Ecto neural progenitor cell (in vitro differentiated cells): ENCODE results near the gene ANKRD40CL.
A peak's percentile ranks its signal among the peaks of the same experiment; 100 is the strongest.
"Not testable (repeated sequence)": the region's sequence is repeated elsewhere in the genome, so short reads cannot be mapped to it uniquely, and the experiment has no call there.

Source experiments
- DNase-seq: peaks from one replicate; pipeline ENCODE4 v3.0.0-alpha.2; 2018; ENCODE audit warnings: low spot score

Gene ANKRD40CL

DNA sequence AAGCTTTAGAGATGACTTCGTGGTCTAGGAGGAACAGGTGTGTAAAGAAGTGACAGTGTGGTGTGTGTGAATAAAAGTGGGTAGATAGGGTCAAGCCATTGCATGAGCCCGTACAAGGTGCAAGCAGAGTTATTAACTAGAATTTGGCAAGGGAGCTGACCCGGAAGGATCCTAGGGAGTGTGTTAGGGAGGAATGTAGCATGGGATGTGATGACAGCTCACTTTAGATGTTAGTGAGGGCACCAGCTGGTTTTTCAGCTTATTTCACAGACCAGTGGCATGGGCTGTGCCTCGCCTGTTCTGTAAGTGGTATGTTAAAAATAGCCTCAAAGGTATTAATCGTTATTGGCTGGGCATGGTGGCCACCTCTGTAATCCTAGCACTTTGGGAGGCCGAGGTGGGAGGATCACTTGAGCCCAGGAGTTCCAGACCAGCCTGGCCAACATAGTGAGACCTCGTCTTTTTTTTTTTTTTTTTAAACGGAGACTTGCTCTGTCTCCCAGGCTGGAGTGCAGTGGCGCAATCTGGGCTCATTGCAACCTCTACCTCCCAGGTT, 8.3 kb downstream of the ANKRD40CL start:
- DNase-seq = no peak

DNA sequence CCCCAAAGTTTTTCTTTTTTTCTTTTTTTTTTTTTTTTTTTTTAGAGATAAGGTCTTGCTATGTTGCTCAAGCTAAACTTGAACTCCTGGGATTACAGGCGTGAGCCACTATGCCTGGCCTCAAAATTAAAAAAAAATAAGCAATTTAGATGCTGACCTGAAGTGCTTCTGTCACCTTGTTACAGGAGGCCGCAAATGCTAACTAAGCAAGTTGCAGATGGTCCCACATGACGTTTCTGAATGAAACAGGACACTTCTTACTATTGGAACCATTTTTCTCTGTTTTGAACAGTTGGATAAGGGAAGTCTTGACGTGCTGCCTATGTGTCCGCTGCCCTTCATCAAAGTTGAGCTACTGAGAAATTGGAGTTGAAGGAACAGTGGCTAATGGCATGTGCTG, 8.8 kb downstream of the ANKRD40CL start:
- no peak for DNase-seq

DNA sequence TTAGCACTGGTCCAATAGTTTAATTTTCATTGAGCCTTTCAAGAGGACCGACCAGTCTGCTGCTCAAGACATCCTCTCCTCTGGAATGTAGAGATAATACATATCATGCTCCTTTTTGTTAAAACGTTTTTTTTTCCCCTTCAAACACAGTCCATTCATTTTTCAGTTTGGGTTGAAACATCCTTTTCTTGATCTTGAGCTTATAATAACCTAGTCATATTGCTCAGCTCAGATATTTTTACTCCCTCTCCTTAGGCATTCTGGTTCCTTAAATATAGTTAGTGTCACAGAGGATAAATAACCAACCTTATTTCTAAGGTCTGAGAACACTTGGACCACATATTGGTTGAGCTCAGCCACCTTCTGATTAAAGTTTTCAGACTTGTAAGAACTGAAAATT, 12.8 kb downstream of the ANKRD40CL start:
- no peak for DNase-seq

DNA sequence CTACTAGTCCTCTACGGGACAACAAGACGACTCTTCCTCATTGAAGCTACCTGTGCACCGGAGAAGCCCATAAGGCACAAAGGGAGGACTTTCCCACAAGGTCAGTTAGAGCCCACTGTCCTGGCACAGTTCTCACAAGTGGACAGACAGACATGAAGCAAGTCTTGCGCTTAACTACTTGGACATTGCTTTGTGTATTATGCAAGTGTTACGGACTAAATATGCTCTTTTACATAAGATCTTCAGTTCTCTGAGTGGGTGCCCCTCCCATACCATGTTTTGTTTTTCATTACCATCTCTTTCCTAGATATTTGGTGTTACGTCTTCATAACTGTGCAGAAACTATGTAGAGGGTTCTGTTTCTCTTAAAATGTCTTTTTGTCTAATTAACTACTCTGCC, 18.1 kb downstream of the ANKRD40CL start:
- no peak for DNase-seq

DNA sequence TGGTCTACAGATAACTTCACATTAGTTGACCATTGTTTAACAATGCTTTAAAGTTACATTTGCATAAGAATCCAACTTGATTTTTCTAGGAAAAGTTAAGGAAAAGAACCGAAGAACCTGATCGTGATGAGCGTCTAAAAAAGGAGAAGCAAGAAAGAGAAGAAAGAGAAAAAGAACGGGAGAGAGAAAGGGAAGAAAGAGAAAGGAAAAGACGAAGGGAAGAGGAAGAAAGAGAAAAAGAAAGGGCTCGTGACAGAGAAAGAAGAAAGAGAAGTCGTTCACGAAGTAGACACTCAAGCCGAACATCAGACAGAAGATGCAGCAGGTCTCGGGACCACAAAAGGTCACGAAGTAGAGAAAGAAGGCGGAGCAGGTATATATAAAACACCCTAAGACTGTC, 21.7 kb downstream of the ANKRD40CL start:
- no peak for DNase-seq

DNA sequence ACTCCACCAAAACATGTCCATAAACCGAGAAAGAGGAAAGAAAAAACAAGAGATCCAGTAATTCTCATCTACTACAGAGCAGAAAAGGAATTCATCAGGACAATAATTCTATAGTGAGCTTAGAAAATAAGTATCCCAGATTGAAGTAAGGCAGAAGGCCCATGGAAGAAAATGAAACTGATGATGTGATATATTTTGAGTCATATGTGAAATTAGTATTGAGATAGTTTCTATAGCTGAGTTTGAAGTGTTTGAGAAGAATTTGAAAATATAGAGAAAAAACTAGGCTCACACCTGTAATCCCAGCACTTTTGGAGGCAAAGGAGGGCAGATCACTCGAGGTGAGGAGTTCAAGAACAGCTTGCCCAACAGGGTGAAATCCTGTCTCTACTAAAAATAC, 28.2 kb downstream of the ANKRD40CL start:
- DNase-seq = no peak

DNA sequence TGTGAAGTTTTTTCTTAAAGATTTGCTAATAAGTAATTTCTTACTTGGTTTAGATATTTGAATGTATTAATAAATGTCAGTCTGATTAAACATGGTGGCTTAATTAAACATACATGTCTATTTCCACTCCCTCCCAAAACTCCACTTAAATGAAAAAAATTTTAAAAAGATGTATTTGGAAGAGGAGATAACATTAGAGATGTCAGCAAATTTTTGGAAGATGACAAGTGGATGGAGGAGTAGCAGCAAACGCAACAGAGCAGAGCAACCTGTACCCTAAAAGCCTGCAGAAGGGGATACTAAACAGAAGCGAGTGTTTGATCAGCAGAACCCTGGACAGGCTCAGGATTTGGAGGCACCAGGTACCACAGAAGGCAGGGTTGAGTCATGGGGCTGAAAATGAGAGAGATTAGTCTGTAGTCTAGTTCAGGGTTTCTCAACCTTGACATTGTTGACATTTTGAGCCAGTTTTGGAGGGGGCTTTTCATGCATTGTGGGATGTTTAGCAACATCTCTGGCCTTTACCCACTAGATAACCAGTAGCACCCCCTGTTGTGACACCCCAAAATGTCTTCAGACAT, 30.1 kb downstream of the ANKRD40CL start:
- no peak for DNase-seq

DNA sequence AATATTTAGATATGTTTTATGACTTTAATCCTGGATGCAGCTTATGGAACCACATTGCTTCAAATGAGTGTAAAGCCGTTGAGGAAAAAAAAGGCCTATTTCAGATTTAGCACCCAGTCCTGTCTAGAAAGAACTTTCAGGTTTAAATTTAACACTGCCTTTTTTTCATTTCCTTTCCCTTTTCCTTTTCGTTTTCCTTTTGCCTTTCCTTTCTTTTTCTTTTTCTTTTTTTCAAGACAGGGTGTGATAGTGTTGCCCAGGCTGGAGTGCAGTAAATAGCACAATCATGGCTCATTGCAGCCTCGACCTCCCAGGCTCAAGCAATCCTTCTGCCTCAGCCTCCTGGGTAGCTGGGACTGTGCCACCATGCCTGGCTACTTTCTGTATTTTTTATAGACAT, 32.0 kb downstream of the ANKRD40CL start:
- DNase-seq = no peak

DNA sequence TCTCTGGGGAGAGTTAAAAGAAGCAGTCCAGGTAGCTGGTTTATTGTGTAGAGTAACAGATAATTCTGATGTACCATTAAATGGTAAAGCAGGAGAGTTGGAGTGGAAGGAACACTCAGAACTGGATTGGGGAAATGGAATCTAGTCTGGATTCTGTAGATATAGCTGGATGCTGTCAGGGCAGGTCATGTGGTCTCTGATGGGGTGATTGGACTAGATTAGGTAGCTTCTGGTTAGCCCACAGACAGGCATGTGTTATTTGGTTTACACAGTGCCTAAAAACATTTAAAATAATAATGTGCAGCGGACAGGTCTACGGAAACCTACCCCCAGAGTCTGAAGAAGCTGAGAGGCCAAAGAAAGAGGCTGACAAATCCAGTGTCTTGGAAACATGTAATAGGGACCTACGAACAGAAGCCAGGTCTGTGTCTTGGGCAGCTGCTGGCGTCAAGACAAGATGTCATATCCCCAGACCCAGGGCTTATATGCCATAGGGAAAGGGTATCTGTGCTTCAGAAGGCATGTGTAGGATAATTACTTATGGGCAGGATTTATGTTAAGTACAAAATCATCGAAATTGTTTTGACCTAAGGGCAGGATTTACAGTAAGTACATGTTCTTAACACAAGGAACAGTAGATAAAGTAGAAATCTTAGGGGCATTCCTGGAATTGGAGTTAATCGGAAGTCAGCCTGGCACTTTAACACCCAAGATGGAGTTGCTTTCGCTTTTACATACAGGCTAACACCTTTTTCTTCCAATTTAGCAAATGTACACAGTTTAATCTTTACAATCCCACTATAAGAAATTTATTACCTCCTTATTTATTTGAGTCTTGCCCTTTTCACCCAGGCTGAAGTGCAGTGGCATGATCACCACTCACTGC, 35.5 kb downstream of the ANKRD40CL start:
- DNase-seq = no peak

DNA sequence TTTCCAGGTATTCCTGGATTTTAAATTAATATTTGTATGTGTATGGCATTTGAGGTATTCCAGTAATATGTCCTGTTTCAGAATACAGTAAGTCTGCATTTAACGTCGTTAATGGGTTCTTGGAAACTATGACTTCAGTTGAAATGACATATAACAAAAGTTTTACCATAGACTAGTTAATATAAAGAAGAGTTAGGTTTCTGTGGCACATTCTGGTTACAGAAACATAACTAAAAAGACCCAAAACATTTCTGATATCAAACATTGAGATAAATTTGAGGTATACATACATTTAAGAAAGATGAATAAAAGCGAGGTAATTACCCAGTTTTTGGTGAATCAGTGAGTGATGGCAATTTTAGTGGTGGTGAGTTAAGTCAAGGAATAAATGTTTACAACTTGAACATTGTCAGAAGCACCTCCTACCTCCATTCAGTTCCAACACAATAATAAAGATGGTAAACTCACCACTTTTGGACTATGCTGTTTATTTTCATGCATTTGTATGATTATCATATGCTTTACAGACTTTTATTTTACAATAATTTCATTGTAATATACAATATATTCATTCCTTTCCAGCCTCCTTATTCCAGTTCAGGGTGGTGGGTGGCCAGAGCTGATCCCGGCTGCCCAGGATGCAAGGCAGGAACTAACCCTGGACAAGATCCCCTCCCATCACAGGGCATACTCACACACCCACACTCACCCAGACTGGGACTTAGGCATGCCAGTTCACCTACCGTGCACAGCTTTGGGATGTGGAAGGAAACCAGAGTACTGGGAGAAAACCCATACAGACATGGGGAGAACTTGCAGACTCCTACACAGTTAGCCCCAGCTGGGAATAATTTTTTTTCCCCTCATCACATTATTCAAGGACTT, 38.2 kb downstream of the ANKRD40CL start:
- no peak for DNase-seq

DNA sequence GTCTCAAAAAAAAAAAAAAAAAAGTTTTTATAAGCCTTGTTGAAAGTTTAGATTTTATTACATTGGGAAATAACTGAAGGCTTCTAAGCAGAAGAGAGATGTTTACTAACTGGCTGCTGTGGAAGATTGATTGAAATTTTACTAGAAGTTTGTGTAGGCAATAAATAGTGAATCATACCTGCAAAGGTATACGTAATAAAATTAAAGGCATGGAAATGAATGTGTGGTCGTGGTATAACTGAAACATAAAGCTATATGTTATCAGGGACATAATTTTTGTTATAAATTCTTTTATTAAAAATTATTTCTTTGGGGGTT, 39.2 kb downstream of the ANKRD40CL start:
- no peak for DNase-seq

DNA sequence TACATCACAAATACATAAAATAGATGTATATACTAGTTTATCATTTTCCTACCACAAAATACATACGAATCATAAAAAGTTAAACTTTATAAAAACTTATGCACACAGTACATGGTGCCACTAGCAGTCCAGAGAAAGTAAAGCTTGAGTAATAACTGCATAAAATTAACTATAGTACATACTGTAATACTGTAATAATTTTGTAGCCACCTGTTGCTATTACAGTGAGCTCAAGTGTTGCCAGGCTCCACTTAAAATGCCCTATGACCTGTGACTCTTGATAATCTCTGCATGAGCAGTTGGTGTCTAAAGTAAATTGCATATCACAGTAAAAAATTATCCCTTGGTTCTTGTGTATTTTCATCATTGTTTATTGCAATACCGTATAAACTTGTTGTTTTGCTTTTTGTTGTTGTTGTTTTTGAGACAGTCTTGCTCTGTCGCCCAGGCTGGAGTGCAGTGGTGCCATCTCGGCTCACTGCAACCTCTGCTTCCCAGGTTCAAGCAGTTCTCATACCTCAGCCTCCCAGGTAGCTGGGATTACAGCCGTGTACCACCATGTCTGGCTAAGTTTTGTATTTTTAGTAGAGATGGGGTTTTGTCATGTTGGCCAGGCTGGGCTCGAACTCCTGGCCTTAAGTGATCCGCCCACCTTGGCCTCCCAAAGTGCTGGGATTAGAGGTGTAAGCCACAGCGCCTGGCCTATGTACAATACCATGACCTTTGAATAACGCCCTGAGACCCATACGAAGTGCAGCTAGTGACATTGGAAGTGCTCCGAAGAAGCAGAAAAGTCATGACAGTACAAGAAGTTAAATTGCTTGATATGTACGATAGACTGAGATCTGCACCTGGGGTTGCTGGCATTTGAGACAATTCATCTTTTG, 41.3 kb downstream of the ANKRD40CL start:
- no peak for DNase-seq

DNA sequence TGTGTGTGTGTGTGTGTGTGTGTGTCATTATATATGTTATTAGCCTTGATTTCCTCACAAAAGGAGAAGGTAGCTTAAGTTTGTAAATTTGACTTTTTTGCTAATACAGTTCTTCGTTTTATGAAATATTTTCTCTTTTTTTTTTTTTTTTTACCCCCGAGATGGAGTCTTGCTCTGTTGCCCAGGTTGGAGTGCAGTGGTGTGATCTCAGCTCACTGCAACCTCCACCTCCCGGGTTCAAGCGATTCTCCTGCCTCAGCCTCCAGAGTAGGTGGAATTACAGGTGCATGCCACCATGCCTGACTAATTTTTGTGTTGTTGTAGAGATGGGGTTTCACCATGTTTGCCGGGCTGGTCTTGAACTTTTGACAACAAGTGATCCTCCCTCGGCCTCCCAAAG, 42.7 kb downstream of the ANKRD40CL start:
- DNase-seq = not testable (repeated sequence)

DNA sequence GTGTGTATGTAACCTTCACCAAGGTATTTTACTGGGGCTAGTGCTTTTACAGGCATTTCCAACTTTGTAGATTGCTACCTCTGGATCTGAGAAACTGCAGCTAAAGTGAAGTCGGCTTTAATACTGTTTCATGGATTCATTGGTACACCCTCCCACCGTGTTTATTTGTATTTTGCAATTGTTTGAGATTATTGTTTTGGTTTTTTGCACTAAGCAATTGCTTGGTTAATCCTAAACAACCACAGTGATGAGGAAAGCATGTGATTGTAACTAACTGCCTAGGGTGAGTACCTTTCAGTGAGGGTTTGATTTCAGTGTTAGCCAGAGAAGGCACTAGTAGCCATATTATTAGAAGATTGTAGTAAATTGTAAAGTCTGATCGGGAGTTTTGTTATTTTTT, 44.6 kb downstream of the ANKRD40CL start:
- DNase-seq = no peak

DNA sequence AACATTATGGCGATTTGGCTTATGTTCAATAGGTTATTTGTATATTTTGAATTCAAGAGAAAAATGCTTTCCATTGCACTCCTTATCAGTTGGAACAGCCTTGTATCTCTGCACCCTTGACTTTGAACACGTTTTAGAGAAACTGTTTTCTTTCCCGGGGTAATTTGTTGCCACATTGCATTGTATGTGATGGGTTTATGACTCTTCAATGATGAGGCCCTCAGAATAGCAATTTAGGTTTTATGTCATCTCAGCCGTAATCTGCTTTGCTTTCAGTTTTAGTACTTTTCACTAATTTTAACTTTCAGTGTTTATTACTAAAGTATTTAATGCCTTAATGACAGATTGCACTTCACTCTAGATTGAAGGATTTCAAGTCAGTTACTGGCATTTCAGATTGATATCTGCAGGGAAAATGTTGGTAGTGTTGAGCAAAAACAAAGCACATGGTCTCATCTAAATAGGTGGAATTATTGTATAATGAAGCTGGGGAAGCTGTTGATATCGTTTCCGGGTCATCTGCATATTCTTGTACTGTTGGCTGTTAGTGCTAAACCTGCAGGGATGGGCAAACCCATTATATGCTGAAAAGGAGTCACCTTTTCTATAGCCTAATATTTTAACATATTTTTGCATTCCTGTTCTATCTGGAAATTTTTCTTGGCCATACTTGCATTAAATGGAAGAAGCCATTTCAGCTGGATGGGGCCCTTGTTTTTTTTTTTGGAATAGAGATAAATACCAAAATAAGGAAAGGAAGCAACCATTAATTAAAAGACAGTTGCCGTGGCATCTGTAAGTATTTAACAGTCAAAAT, 45.9 kb downstream of the ANKRD40CL start:
- no peak for DNase-seq

DNA sequence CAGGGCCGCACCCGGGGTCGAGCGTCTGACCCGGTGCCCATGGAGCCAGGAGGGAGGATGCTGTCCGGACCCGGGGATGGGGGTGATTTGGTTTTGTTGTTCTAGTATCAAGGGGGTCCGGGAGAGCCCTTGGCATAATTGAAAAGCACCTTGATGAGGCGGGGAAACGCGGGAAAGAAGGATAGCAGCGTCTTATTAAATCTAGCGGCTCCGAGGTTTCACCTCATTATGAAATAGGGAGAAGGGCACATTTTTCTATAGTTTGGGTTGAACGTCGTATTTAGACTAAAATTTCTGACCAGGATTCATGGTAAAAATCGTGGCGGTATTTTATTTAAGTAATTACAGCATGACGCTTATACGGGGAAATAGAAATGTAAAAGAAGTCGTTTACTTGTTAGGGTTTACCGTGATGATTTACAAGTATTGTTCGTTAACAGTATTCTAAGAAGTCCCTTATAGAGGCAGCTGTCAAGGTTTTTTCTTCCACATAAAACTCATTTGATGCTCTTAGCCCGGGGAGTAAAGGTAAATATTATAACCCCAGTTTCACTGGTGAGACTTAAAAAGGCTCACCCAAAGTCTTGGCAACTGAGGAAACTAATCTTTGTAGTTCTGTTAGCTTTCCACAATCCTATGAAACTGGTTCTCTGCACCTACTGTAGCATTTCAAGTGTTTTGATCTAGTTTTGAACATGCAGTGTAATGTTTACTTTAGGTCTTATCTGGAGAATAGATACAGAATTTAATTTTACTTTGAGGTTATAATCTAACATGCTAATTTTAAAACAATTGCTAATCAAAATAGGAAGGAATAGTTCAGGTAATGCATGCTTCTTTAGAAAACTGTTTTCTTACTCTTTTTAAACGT, 47.2 kb downstream of the ANKRD40CL start:
- DNase-seq = no peak

DNA sequence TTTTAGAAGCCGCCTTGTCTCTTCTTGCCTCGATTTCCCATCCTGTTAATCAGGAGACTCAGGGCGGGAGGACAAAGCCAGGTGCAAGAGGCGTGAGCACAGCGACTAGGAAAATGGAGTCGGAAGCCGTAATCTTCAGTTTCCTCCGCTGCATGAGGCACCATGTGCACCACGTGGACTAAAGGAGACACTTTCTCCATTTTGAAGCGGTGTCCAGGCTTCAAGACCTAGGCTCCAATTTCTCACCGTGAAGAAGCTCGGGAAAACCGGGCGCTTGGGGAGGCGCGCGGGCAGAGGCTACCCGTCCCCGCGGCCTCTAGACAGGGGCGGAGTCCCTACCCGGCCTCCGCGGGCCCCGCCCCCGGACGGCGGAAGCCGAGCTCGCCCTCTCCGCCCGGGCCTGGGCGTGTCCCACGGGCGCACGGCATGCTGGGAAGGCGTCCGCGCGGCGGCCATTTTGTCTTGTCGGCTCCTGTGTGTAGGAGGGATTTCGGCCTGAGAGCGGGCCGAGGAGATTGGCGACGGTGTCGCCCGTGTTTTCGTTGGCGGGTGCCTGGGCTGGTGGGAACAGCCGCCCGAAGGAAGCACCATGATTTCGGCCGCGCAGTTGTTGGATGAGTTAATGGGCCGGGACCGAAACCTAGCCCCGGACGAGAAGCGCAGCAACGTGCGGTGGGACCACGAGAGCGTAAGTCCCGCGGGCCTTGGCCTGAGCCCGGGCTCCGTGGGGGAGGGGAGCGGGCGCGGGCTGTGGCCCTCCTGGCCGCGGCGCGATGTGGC, 48.0 kb downstream of the ANKRD40CL start, which contains the start of gene LUC7L3:
Gene LUC7L3, plus strand, starts transcription at position 460 of the 780 bp plus-strand sequence. Its CDS starts 130 bp downstream, at position 590.
- peak; percentile 99 for DNase-seq

DNA sequence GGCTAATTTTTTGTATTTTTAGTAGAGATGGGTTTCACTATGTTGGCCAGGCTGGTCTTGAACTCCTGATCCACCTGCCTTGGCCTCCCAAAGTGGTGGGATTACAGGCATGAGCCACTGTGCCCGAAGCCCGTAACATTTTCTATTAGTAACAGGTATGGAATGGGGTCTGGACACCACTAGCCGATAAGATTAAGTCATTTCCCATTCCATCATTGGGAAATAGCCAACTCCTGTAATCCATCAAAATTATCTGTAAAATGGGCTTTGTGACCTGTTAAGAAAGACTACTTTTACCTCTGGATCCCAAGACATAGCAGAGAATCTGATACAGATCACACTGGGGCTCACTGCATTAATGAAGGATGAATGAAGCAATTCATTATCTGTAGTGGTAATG, 51.8 kb downstream of the ANKRD40CL start:
- DNase-seq = no peak

DNA sequence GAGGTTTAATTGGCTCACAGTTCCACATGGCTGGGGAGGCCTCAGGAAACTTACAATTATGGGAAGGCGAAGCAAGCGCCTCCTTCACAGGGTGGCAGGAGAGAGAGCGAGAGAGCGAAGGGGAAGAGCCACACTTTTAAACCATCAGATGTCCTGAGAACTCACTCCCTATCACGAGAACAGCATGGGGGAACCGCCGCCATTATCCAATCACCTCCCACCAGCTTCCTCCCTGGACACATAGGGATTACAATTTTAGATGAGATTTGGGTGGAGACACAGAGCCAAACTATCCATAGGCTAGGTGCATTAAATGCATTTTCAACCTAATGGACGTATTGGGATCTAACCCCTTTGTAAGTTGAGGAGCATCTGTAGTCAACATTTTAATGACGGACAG, 54.7 kb downstream of the ANKRD40CL start:
- DNase-seq = no peak
